Measurements from ENCODE around the gene TNS3. TPM values are rescaled to one million over a fixed set of nuclear protein-coding genes. Genes with fewer than 3 reads are reported as not detected.

The TNS3 gene
- total RNA-seq, 2 donors from 2014 or later, result 0.37 to 0.71 TPM

DNA sequence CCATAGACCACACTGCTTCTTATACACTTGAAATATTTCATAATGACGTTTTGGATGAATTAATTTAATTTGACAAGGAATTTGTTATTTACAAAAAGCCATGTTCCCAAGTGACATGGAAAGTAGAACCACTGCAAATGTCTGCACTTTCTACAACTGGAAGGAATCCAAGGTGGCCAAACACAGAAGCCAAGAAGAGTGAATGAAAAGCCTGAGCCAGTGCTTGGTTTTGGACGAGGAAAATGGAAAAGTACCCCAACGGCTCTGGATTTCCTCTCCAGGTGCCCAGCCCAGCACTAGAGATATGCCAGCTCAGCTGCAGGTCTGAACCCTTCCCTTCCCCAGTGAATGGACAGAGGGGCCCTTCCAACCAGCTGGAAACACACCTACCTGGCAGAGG, 279.4 kb downstream of the TNS3 start:
- Mint-ChIP-seq H3K9me3 (no peaks in the 10 kb centered on the region), H3K4me1 (no peaks in the 10 kb centered on the region), H3K27ac (no peak overlapping the region), H3K36me3 (ENCODE audit: low read depth) (no peaks in the 10 kb centered on the region), H3K4me3 (no peak overlapping the region), H3K27me3 (no peaks in the 10 kb centered on the region)
- no peak for ATAC-seq (replicated peaks)

DNA sequence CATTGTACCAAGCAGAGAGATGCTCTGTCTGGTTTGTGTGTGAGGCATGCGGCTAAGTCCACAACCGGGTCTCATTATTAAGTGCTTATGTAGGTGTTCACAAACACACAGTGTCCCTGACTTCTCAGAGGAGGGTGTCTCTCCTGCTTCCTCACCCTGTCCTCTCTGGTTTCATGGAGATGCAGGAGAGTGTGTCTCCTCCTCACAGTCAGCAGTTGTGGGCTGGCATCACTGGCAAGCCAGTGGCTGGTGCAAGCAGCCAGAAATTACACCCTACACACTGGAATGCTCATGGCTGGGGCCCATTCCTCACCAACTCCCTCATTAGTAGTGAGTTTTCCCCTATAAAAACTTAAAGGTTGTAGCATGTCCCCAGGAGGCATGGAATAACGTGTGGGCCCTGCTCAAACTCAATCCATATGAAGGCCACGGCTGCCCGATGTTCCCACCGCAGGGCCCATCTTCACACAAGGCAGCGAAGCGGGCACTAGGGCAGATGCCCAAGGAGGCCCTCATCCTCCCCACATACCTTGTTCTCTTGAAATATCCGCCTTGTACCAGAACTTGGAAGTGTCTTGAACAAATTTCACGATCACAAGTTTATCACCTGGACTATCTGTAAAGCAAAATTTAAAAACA, 280.1 kb downstream of the TNS3 start:
- Mint-ChIP-seq H3K4me1 (no peaks in the 10 kb centered on the region), H3K27me3 (no peaks in the 10 kb centered on the region), H3K27ac (no peak overlapping the region), H3K9me3 (no peaks in the 10 kb centered on the region), H3K36me3 (ENCODE audit: low read depth) (no peaks in the 10 kb centered on the region), H3K4me3 (no peak overlapping the region)
- ATAC-seq (replicated peaks), result no peak

DNA sequence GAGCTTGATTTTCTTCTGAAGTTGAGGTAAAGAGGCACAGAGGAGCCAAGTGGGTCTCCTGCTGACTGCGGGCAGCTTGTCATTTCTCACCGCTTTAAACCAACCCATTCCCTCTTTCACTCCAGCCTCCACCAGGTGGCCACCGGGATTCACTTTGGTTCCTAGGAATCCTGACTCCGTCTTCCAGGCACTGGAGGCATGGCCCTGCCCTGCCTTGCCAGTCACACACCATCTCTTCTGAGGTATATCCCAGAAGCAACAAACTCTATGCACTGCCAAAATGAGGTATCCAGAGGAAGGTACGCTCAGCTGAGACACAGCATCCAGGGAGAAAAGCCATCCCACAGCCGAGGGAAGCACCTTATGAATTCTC, 280.8 kb downstream of the TNS3 start:
- Mint-ChIP-seq H3K27ac (no peak overlapping the region), H3K4me1 (no peaks in the 10 kb centered on the region)

DNA sequence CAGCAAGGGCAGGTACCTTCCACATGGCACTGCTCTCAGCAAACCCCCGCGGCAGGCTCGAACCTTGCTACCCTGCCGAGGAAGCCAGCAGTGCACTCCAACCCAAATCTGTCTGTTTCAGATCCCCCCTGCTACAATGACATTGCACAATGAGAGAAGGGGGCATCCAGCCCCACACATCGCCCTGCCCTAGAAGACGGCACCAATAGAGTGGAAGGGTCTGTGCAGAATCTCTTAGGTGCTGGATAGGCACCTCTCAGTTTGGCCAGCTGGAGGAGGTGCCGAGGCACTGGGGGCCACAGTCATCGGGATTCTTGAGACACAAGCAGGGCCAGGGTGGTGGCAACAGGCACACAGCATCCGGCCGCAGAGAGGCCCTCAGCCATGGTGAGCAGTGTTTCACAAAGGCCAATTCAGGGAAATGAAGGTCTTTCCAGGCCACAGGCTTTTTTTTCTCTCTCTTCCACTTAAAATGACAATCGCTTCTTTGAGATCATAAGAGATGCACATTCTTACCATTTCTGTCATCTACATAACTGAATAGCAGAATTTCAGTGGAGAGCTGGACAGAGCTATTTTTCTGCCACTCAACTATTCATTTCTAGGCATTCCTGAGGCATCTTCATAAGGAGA, 281.3 kb downstream of the TNS3 start:
- no peak overlapping the region for H3K4me3 Mint-ChIP-seq
- no peaks in the 10 kb centered on the region for H3K36me3 Mint-ChIP-seq (ENCODE audit: low read depth)
- H3K4me1 Mint-ChIP-seq, result no peaks in the 10 kb centered on the region
- no peaks in the 10 kb centered on the region for H3K9me3 Mint-ChIP-seq
- no peak overlapping the region for H3K27ac Mint-ChIP-seq
- H3K27me3 Mint-ChIP-seq, result no peaks in the 10 kb centered on the region
- ATAC-seq (replicated peaks), result no peak

More for the DNA sequence above, 280.8 kb downstream of the TNS3 start:
- H3K4me3 Mint-ChIP-seq, result no peak overlapping the region
- H3K36me3 Mint-ChIP-seq (ENCODE audit: low read depth), result no peaks in the 10 kb centered on the region
- H3K27me3 Mint-ChIP-seq, result no peaks in the 10 kb centered on the region
- no peaks in the 10 kb centered on the region for H3K9me3 Mint-ChIP-seq
- ATAC-seq (replicated peaks), result no peak

DNA sequence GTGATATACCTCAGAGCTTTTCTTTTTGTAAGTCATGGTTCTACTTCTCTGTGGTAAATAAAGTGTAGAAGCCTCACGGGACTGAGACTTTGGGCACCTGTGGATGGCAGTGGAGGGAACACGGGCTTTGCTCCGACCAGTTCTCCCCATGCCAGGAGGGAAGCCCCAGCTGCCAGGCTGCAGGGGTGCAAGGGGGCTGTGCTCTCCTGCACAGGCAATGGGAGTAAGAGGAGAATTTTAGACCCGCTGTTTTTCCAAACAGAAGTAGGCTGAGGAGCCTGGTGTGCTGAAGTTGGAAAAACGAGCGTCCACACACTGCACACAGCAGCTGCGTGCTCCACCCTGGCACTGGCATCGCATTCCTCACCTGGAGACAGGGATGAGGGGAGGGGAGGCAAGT, 282.4 kb downstream of the TNS3 start:
- no peak for ATAC-seq (replicated peaks)
- H3K4me3 Mint-ChIP-seq, result no peak overlapping the region
- H3K36me3 Mint-ChIP-seq (ENCODE audit: low read depth), result no peaks in the 10 kb centered on the region
- H3K9me3 Mint-ChIP-seq, result peaks cover 5% of the 10 kb centered on the region
- no peaks in the 10 kb centered on the region for H3K27me3 Mint-ChIP-seq
- no peak overlapping the region for H3K27ac Mint-ChIP-seq
- no peaks in the 10 kb centered on the region for H3K4me1 Mint-ChIP-seq

DNA sequence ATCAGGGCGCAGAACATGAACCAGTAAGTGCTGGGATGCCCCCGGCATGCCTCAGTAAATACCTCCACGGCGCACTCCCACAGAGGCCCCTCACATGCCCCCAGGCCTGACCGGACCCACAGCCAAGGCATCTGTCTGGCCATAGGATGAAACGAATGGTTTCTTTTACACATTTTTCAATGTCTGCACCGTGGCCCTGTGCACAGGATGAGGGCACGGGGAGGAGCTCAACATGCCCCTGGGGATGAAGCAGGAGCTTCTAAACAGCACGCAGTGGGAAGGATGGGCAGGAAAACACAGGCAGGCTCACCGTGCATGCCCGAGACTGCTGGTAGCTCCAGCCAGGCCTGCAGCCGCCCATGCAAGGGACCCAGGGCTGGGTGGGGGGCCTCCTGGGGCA, 283.3 kb downstream of the TNS3 start:
- ATAC-seq (replicated peaks), result no peak
- Mint-ChIP-seq H3K27ac (no peak overlapping the region), H3K27me3 (no peaks in the 10 kb centered on the region), H3K9me3 (peaks cover 5% of the 10 kb centered on the region), H3K4me3 (no peak overlapping the region), H3K36me3 (ENCODE audit: low read depth) (no peaks in the 10 kb centered on the region), H3K4me1 (no peaks in the 10 kb centered on the region)

DNA sequence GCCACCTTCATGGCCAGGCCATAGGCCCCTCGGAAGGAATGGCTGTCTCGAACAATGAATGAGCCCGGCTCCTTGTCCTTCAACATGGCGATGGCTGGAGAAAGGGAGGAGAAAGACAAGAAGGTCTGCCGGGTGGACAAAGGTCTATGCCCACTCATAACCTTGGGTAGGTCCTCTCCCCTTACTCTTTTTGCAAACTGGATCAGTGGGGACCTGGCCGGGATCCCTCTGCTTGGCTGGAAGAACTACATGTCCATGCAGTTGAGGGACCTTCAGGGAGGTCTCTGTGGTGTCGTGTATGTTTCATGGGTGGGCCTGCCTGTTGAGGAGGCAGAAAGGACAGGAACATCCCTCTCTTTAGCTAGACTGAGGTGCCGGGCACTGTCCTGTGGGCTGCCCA, 284.8 kb downstream of the TNS3 start:
- Mint-ChIP-seq H3K4me1 (no peaks in the 10 kb centered on the region), H3K27ac (no peak overlapping the region), H3K4me3 (no peak overlapping the region)

DNA sequence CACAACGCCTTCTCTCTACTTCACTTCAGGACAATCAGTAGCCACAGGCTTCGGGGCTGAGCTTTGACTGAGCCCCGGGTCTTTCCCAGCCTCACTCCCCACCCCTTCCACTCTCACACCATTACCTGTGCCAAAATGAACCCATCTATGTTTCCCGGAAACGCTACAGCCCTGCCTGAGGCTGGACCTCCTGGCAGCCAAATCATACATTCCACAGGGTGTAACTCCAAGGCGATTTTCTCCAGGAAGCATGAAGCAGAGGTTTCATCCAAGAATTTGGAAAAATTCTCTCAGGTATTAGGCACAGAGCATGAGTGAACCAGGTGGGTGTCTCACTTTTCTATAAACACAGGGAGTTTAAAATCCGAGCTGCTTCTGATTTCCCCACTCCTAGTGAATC, 286.3 kb downstream of the TNS3 start:
- ATAC-seq (replicated peaks), result no peak
- no peaks in the 10 kb centered on the region for H3K36me3 Mint-ChIP-seq (ENCODE audit: low read depth)
- H3K27ac Mint-ChIP-seq, result no peak overlapping the region
- H3K4me1 Mint-ChIP-seq, result no peaks in the 10 kb centered on the region
- H3K4me3 Mint-ChIP-seq, result no peak overlapping the region
- H3K9me3 Mint-ChIP-seq, result peaks cover 5% of the 10 kb centered on the region
- no peaks in the 10 kb centered on the region for H3K27me3 Mint-ChIP-seq

More for the DNA sequence above, 284.8 kb downstream of the TNS3 start:
- peaks cover 5% of the 10 kb centered on the region for H3K9me3 Mint-ChIP-seq
- no peak for ATAC-seq (replicated peaks)
- no peaks in the 10 kb centered on the region for H3K27me3 Mint-ChIP-seq
- no peaks in the 10 kb centered on the region for H3K36me3 Mint-ChIP-seq (ENCODE audit: low read depth)

DNA sequence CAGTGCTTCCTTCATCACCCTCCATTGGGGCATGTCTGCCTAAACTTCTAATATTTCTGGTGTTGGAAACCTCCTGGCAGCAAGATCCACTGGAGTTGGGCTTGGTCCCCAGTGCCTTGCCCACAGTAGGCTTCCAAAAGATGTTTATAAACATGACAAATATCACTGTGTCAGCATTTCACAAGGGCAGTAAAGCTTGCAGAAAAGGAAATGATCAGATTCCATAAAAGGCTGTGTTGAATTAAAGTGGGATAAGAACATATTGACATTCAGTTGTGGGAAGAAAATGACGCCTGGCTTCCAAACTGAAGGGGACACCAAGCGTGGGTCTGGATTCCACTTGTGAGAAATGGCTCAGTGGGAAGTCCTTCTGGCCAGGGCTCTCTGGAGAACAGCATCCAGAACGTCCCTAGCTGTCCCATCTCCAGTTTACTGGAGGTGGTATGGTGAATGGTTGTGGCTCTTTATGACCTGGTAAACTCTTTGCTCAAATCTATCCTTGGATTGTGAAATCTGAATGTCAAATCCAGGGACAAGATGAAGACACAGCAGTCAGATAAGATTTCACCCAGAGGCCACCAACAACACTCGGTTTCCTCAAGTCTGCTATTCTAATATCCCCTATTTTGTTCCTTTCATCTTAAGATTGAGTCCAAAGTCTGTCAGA, 287.2 kb downstream of the TNS3 start:
- Mint-ChIP-seq H3K27me3 (no peaks in the 10 kb centered on the region), H3K36me3 (ENCODE audit: low read depth) (no peaks in the 10 kb centered on the region), H3K4me3 (no peak overlapping the region), H3K9me3 (peaks cover 5% of the 10 kb centered on the region), H3K4me1 (no peaks in the 10 kb centered on the region), H3K27ac (no peak overlapping the region)
- no peak for ATAC-seq (replicated peaks)

DNA sequence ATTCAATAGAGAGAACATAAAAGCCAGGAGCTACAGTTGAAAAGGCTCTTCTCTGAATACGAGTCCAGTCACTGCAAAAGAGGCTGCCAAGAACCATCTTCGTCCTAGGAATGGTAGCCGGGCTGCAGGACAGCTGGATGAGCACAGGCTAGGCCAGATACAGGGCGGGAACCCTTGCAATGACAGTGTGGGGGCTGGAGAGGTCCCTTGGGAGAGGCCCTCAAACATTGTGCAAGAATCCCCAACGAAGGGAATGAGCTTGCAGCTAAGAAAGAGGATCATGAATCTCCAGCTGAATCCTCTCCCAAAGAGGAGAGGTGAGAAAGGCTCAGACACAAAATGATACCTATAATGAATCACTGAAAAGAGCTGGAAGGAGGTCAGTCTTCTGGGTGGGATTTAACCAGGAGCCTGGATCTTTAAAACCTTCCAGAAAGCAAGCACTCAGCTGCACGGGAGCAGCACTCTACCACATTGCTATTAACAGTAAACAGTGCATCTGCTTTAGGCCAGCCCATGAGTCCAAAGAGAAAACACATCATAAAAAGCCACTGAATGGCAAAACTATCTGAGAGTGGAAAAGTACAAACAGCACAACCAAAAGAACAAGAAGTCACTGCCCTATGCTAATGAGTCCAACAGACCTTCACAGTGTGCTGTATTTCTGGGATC, 287.9 kb downstream of the TNS3 start:
- Mint-ChIP-seq H3K9me3 (peaks cover 5% of the 10 kb centered on the region), H3K4me3 (no peak overlapping the region), H3K4me1 (no peaks in the 10 kb centered on the region), H3K27ac (no peak overlapping the region), H3K27me3 (no peaks in the 10 kb centered on the region), H3K36me3 (ENCODE audit: low read depth) (no peaks in the 10 kb centered on the region)
- no peak for ATAC-seq (replicated peaks)

DNA sequence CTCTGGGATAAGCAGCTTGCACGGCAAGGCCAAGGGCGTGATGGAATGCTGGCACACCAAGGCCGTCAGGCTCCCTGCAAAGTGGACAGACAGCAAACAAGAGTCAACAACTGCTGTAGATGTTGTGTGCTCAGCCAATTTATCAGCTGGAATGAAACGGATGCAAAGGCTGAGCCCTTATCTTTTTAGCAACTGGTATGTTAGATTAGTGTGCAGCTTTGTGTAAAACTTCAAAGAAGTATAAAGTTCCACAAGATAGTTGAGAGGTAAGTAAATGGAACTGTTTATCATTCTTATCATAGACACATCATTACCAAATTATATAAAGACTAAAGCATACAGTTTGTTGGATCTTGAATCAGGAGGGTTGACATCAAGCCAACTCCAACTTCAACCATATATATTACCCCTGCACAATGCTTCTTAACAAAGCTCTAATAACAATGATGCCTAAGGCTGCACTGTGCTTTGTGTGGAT, 289.0 kb downstream of the TNS3 start:
- Mint-ChIP-seq H3K36me3 (ENCODE audit: low read depth) (no peaks in the 10 kb centered on the region), H3K27me3 (peaks cover under 1% of the 10 kb centered on the region), H3K27ac (no peak overlapping the region), H3K9me3 (peaks cover 5% of the 10 kb centered on the region), H3K4me3 (no peak overlapping the region), H3K4me1 (no peaks in the 10 kb centered on the region)
- ATAC-seq (replicated peaks), result no peak

DNA sequence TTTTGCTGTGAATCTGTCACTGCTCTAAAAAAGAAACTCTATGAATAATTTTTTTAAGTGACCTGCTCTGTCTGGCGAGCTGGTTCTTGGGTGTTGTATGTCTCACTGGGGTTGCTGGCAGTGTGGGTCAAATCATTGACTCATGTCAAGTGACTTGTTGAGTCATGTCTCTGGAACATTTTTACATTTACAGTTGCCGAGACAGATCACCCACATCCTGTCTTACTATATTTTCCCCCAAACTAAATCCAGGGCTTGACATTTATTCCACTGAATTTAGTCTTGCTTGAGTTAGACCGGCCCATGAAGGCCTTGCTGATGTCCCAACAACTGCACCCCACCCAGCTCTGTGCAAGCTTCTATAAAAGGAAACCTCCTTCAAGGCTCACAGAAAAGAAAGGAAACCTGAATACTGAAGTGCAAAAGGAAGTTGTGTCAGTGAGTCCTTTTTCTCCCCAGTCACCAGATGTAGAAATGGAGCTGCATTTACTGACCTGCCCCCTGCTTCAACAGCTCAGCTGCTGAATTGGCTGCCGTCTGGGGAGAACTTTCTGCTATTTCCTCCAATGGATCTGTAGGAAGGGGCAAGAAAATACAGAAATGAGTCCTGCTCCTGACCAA, 290.3 kb downstream of the TNS3 start:
- Mint-ChIP-seq H3K4me3 (no peak overlapping the region), H3K9me3 (peaks cover 5% of the 10 kb centered on the region), H3K4me1 (no peaks in the 10 kb centered on the region), H3K27me3 (peaks cover 4% of the 10 kb centered on the region), H3K36me3 (ENCODE audit: low read depth) (no peaks in the 10 kb centered on the region), H3K27ac (no peak overlapping the region)
- ATAC-seq (replicated peaks), result peak; percentile 88

DNA sequence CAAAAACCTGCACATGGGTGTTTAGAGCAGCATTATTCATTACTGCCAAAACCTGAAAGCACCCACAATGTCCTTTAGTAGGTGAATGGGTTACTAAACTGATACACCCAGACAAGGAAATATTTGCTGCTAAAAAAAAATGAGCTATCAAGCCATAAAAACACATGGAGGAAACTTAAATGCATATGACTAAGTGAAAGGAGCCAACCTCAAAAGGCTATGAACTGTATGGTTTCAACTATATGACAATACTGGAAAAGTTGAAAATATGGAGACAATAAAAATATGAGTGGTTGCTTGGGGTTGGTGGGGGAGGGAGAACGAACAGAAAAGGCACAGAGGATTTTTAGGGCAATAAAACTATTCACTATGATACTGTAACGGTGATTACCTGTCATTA, 291.0 kb downstream of the TNS3 start:
- peaks cover 4% of the 10 kb centered on the region for H3K27me3 Mint-ChIP-seq
- H3K36me3 Mint-ChIP-seq (ENCODE audit: low read depth), result no peaks in the 10 kb centered on the region
- peak; percentile 41 for ATAC-seq (replicated peaks)
- no peak overlapping the region for H3K4me3 Mint-ChIP-seq
- H3K9me3 Mint-ChIP-seq, result peaks cover 5% of the 10 kb centered on the region
- no peaks in the 10 kb centered on the region for H3K4me1 Mint-ChIP-seq
- no peak overlapping the region for H3K27ac Mint-ChIP-seq

DNA sequence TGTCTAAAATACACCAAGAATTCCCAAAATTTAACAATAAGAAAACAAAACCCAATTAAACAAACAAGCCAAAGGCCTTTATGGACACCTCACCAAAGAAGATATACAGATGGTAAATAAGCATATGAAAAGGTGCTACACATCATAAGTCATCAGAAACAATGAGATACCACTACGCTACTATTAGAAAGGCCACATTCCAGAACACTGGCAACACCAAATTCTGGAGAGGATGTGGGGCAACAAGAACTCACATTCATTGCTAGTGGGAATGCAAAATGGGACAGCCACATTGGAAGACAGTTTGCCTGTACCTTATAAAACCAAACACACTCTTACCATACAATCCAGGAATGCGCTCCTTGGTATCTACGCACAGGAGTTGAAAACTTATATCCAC, 291.4 kb downstream of the TNS3 start:
- H3K27ac Mint-ChIP-seq, result no peak overlapping the region

More for the DNA sequence above, 291.4 kb downstream of the TNS3 start:
- peaks cover 4% of the 10 kb centered on the region for H3K27me3 Mint-ChIP-seq
- H3K36me3 Mint-ChIP-seq (ENCODE audit: low read depth), result no peaks in the 10 kb centered on the region
- peaks cover 7% of the 10 kb centered on the region for H3K9me3 Mint-ChIP-seq
- ATAC-seq (replicated peaks), result no peak
- no peaks in the 10 kb centered on the region for H3K4me1 Mint-ChIP-seq
- H3K4me3 Mint-ChIP-seq, result no peak overlapping the region

Data from activated T-helper 17 cell treated with anti-CD3 and anti-CD28 coated beads, Interleukin-2, amount 50 U/mL, for 72 hours (primary cell).